GM18951 (cell line): ENCODE data around the gene SPATA9.
"Not testable (repeated sequence)": the region's sequence is repeated elsewhere in the genome, so short reads cannot be mapped to it uniquely, and the experiment has no call there.

ENCODE experiments used
- POLR2A ChIP-seq: IDR thresholded peaks from 4 replicates; pipeline ENCODE4 v1.6.1; 2011; ENCODE audit warnings: mild to moderate bottlenecking; ENCODE audit not compliant: insufficient read length, insufficient read depth; ENCODE audit errors: extremely low read depth
- in situ Hi-C: fragments of 300-500 bp; cut with MboI; formaldehyde crosslinking; loops from one replicate; pipeline ENCODE4 v1.12.0; 2022; ENCODE audit warnings: low sequenced_read_pairs, mixed read lengths, inconsistent platforms; ENCODE audit not compliant: unreplicated experiment

SPATA9 gene

GRCh38 chr5:95711501-95712346, 28.9 kb upstream of the SPATA9 start:
- no peak for TF ChIP-seq POLR2A
- in situ Hi-C loops = no loop called here

GRCh38 chr5:95710651-95711500, 28.1 kb upstream of the SPATA9 start:
- in situ Hi-C loops = not testable (repeated sequence)

- in situ Hi-C loops = no loop called here
- TF ChIP-seq POLR2A = no peak
Observed at GRCh38 chr5:95709967-95710650, 27.3 kb upstream of the SPATA9 start.

GRCh38 chr5:95708876-95709275, 26.1 kb upstream of the SPATA9 start:
- in situ Hi-C loops = no loop called here

GRCh38 chr5:95707534-95708188, 24.9 kb upstream of the SPATA9 start:
- in situ Hi-C loops = not testable (repeated sequence)

More at GRCh38 chr5:95708876-95709275, 26.1 kb upstream of the SPATA9 start:
- no peak for TF ChIP-seq POLR2A

- in situ Hi-C loops = no loop called here
- TF ChIP-seq POLR2A = no peak
Observed at GRCh38 chr5:95707055-95707454, 24.3 kb upstream of the SPATA9 start.

- in situ Hi-C loops = not testable (repeated sequence)
Observed at GRCh38 chr5:95706196-95706595, 23.4 kb upstream of the SPATA9 start.

- TF ChIP-seq POLR2A = no peak
- in situ Hi-C loops = no loop called here
Observed at GRCh38 chr5:95704150-95704549, 21.4 kb upstream of the SPATA9 start.

GRCh38 chr5:95701074-95701473, 18.3 kb upstream of the SPATA9 start:
- in situ Hi-C loops = no loop called here
- TF ChIP-seq POLR2A = no peak

- no peak for TF ChIP-seq POLR2A
- in situ Hi-C loops = no loop called here
Observed at GRCh38 chr5:95699337-95699736, 16.5 kb upstream of the SPATA9 start.

- no peak for TF ChIP-seq POLR2A
- in situ Hi-C loops = no loop called here
Observed at GRCh38 chr5:95697781-95698681, 15.2 kb upstream of the SPATA9 start.

GRCh38 chr5:95690333-95690732, 7.5 kb upstream of the SPATA9 start:
- in situ Hi-C loops = no loop called here
- TF ChIP-seq POLR2A = no peak

- in situ Hi-C loops = no loop called here
- TF ChIP-seq POLR2A = no peak
Observed at GRCh38 chr5:95689680-95690079, 6.9 kb upstream of the SPATA9 start.
